HG02943 (cell line): ENCODE results near the gene GUCA2A.

ENCODE experiments used
- ATAC-seq: cut with Tn5 transposase; IDR thresholded peaks from one replicate; pipeline ENCODE4 v1.9.1; 2021; ENCODE audit warnings: mild to moderate bottlenecking, low read depth, moderate library complexity; ENCODE audit not compliant: unreplicated experiment

Gene GUCA2A

DNA sequence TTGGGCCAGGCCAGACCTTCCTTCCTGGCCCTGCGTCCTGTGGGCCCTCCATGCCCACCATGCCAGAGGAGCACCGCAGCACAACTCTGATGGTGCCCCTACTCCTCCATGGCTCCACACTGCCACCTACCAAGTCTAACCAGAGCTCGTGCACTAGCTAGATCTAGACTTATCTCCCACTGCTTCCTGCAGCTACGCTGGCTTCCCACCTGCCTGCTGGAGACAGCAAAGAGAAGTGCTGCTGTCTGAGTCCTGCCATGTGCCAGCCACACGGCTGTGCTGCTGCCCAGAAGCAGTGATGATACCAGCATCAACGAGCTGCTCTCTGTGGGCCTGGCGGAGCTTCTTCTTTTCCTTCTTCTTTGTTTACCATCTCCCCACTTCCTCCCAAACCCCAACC, 6.9 kb downstream of the GUCA2A start:
- no peak for ATAC-seq

DNA sequence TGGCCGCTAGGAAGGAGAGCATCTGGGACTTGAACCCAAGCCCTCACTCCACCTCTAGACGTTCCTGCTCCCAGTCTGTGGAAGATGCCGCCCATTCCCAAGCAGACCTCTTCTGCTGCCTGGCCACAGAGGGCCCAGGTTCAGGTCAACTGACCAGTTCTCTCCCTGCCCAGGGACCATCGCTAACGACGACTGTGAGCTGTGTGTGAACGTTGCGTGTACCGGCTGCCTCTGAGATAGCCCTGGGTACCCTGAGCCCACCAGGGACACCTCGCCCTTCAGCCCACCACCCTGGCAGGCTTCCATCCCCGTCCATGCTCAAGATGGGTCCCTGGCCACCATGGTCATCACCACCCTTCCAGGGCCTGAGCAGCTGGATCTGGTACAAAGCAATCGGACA, 9.2 kb downstream of the GUCA2A start:
- ATAC-seq: no peak

GRCh38 chr1:42154685-42155084, 9.9 kb downstream of the GUCA2A start:
- no peak for ATAC-seq

DNA sequence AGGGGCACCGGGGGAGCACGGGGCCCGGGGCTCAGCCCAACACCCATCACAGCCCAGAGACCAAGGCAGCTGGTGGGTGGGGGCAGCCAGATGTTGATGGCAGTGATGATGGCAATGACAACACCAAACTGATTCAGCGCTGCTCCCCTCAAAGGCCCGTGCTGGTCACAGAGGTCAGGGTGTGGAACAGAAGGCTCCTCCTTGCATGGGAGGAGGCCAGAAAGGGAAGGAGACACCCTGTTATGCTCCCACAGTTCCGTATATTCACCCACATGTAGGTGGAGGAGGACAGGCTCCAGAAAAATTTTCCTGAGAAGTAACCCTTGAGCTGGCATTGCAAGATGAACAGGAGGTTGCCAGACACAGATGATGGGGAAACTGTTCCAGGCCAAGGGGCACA, 10.9 kb downstream of the GUCA2A start:
- no peak for ATAC-seq

DNA sequence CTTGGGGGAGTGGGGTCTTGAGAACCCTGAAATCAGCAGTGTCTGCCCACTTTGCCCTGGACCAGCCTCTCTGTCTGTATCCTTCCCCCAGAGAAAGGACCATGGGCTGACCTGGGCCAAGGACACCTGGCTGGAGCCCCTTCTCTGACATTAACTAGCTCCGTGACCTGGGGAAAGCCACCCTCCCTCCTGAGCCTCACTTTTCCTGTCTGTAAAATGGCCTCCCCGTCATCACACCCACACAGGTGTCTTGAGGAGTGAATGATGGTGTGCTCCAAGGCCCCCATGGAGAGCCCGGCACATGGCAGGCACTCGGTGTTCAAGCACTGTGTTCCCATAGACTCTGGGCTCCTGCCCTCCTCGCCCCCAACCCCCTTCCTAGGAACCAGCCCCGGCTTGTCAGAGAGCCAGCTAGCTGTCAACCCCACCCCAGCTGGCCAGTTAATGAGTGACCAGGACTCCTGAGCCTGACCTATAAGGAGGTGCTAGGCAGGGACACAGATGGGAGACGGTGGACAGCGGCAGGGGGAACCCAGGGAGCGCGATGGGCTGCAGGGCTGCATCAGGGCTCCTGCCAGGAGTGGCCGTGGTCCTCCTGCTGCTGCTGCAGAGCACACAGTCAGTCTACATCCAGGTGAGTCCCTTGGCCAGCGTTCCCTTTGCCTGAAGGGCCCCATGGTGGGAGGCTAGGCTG, 11.5 kb downstream of the GUCA2A start, which contains the start of gene GUCA2B:
TSS of gene GUCA2B (plus strand) at position 504 of the 694 bp plus-strand sequence. CDS start at position 545, 41 bp downstream.
- ATAC-seq: no peak

- ATAC-seq: no peak
Observed at GRCh38 chr1:42152119-42152518, 12.4 kb downstream of the GUCA2A start.

DNA sequence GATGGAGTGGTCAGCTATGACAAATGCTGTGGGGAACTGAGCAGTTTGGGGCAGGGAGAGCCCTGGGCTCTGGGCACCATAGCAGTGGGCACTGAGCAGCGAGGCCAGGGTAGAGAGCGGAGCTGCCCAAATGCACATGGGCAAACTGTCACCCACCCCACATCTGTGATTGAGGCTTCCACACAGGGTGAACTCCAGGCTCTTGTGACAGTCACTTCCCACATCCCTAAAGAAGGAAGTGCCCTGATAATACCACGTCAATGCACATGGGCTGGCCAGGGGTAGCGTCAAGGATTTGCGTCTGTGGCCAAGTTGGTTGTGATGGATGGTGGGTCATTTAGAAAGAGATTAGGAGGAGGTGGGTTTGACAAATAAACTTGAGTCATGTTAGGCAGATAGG, 13.9 kb downstream of the GUCA2A start:
- ATAC-seq: no peak

DNA sequence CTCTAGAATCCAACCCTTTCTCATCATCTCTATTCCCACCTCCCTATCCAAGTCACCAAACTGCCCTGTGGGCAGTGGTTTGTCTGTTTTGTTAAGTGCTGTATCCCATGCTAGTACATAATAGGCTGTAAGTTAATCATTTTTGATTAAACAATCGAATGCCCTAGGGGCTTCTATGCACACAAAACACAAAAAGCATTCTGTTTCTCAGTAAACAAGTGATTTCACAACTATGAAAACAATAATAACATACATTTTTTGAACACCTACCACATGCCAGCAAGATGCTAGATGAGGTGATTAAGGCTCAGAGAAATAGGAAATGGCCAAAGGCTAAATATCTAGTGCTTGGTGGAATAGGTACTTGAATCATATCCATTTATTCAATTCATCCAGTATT, 16.4 kb downstream of the GUCA2A start:
- ATAC-seq: no peak

DNA sequence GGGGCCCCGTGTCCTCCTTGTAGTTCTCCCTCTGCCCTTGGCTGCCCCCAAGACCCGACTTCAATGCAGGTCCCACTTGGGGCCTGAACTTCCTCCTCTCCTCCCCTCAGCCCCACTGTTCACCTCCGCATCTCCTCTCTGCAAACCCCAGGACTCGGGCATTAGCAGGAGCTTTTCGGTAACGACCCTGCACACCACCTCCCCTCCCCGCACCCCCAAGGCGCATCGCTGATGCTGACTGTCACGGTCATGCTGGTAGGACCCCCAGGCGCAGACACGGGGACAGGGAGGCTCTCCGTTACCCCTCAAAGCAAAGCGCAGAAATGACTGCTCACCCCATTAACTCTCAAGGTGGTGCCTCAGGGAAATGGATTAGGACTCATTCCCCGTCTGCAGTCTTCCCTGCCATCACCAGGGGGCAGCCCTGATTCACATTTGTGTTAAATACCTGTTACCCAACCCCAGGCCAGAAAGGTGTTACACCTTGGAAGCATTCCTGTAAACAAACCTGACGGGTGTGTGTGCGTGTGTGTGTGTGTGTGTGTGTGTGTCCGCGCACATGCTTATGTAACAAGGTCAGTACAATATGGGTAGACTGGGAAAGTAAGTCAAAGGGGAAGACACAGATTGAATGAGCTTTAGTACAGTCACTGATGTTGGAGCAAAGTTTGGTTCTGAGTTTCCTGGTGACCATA, 17.8 kb downstream of the GUCA2A start:
- ATAC-seq: no peak

- no peak for ATAC-seq
Observed at GRCh38 chr1:42145764-42146625, 18.6 kb downstream of the GUCA2A start.

GRCh38 chr1:42145389-42145716, 19.2 kb downstream of the GUCA2A start:
- ATAC-seq: no peak

DNA sequence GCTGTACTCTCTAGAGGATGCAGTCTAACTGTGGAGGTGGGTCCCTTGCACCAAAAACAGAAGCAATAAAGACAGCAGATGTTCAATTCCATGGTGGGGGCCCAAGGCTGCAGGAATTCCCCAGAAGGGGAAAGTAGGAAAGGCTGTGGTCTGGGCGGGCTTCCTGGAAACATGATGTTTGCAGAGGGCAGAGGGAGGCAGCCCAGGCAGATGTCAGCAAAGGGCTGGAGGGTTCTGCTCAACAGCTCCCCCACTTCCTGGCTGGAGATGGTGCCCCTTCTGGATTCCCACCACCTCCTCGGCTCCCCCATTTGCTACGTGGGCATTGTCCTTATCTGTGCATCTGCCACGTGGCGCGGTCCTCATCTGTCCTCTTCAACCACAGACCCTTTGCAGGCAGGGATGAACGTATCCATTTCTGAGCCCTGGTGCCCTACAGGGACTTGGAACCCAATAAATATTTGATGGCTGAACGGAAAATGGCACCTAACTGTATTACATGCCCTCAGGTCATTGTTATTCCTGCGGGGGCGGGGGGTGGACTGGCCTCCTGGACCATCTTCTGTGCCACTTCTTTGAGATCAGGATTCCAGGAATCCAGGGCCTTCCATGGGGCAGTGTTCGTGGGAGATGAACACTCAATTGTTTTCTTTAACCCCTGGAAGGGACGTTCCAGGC, 19.7 kb downstream of the GUCA2A start:
- ATAC-seq: no peak

DNA sequence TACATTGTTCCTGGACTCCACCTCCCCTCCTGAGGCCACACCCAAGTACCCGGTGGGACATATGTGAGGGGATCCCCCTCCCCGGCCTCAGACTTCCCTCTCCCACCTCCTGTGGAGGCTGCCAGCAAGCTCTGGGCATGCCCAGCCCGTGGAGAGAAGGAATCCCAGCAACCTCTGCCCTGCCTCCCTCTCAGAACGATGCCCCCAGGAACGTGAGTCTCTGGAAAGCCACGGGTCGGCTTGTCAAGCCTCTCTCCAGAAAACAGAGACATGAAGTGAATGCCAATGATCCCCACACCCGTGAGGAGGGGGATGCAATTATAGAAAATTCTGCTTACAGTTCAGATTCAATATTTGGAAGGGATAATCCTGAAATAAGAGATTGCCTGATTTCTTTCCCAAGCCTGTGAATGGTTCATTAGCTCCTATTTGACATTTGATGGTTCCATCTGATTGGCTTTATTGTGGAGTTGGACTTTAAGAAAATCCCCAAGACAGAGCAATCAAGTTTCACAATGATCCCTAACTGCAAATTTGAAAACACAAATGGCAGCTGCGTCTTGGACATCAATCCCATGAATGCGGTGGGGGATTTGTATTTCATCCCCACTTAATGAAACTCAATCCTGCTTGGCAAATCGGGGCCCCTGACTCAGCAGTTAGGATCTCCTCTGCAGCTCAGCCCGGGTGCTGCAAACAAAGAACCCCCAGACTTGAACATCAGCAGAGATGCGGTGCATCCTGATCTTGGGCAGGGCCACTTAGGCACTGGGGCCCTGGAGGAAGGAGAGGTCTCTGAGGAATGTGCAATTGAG, 20.4 kb downstream of the GUCA2A start:
- ATAC-seq: no peak

- ATAC-seq: no peak
Observed at GRCh38 chr1:42142894-42143675, 21.5 kb downstream of the GUCA2A start.

GRCh38 chr1:42141978-42142377, 22.6 kb downstream of the GUCA2A start:
- ATAC-seq: no peak

- ATAC-seq: no peak
Observed at GRCh38 chr1:42140191-42140590, 24.4 kb downstream of the GUCA2A start.

GRCh38 chr1:42139444-42139843, 25.1 kb downstream of the GUCA2A start:
- no peak for ATAC-seq

DNA sequence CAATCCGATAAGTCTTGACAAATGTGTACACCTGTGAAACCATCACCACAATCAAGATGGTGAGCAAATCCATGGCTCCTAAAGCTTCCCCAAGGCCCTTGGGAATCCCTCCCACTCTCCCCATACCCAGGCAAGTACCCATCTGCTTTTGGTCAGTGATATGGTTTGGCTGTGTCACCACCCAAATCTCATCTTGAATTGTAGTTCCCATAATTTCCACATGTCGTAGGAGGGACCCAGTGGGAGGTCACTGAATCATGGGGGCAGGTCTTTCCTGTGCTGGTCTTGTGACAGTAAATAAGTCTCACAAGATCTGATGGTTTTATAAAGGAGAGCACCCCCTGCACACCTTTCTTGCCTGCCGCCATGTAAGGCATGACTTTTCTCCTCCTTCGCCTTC, 26.0 kb downstream of the GUCA2A start:
- ATAC-seq: no peak

GRCh38 chr1:42137766-42138165, 26.8 kb downstream of the GUCA2A start:
- ATAC-seq: no peak
